HG03442 (cell line): Measurements from ENCODE around the gene RASSF3.
"Not testable (repeated sequence)": the region's sequence is repeated elsewhere in the genome, so short reads cannot be mapped to it uniquely, and the experiment has no call there.

Experiments used
- ATAC-seq: cut with Tn5 transposase; IDR thresholded peaks from one replicate; pipeline ENCODE4 v1.9.1; 2021; ENCODE audit warnings: mild to moderate bottlenecking, moderate library complexity; ENCODE audit not compliant: unreplicated experiment

RASSF3 gene, protein sequence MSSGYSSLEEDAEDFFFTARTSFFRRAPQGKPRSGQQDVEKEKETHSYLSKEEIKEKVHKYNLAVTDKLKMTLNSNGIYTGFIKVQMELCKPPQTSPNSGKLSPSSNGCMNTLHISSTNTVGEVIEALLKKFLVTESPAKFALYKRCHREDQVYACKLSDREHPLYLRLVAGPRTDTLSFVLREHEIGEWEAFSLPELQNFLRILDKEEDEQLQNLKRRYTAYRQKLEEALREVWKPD

DNA sequence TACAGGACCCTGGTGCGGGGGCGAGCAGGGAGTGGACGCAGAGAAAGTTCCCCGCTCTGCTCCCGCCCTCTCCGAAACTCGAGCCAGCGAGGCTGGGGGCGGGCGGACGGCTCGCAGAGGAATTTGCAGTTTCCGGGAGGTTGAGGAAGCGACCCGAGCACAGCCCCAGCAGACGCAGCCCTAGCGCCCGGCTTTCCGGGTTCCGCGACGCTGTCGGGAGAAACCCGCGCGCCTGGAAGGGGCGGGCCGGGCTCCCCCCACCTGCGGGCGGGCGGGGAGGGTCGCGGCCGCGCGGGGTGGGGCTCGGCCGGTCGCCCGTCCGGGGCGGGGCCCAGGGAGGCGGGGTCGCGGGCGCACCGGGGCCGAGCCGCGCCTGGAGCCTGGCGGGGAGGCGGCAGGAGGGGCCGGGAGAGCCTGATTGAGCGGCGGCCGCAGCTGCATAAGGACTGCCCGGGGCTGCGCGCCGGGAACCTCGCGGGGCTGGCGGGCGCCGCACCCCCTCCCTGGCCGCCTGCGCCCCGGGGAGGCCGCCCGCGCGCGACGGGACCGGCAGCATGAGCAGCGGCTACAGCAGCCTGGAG, at the start of gene RASSF3:
TSS of gene RASSF3 (plus strand) at position 417 of the 581 bp plus-strand sequence. CDS start at position 555, 138 bp downstream.
- peak; percentile 51 for ATAC-seq

DNA sequence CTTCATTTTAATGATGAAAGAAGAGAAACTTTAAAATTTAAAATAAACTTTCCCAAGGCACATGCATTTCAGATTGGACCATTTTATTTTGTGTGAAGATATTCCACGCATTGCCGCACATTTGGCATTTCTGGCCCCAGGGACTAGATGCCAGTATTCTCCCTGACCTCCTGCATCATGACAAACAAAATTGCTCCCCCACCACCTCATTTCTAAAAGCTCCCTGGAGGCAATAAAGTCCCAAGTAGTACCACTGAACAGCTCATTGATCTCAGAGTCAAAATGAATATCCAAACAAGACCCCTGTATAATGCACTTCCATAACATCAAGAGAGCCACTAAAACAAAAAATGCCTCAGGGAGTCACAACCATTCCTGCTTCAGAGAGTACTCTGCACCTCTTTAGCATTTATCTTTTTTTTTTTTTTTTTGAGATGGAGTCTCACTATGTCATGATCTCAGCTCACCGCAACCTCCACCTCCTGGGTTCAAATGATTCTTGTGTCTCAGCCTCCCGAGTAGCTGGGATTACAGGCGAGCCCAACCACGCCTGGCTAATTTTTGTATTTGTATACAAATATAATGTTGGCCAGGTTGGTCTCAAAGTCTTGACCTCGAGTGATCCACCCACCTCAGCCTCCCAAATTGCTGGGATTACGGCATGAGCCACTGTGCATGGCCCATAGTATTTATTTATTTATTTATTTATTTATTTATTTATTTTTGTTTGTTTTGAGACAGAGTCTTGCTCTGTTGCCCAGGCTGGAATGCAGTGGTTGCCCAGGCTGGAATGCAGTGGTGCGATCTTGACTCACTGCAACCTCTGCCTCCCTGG, 48.8 kb upstream of the RASSF3 start:
- no peak for ATAC-seq

DNA sequence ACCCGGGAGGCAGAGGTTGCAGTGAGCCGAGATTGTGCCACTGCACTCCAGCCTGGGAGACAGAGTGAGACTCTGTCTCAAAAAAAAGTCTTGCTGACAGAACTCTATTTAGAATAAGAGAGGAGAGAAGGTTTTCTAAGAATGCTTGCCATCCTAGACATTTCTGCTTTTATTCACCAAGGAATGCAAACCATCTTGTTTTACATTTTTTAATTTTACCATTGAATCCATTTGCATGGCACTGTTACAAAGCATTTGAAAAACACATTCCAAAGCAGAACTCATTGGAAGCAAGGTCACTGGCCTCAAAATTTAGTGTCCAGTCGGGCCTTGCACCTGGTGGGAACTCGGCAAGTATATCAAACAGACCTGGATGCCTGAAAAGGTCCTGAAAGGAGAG, 44.2 kb upstream of the RASSF3 start:
- no peak for ATAC-seq

DNA sequence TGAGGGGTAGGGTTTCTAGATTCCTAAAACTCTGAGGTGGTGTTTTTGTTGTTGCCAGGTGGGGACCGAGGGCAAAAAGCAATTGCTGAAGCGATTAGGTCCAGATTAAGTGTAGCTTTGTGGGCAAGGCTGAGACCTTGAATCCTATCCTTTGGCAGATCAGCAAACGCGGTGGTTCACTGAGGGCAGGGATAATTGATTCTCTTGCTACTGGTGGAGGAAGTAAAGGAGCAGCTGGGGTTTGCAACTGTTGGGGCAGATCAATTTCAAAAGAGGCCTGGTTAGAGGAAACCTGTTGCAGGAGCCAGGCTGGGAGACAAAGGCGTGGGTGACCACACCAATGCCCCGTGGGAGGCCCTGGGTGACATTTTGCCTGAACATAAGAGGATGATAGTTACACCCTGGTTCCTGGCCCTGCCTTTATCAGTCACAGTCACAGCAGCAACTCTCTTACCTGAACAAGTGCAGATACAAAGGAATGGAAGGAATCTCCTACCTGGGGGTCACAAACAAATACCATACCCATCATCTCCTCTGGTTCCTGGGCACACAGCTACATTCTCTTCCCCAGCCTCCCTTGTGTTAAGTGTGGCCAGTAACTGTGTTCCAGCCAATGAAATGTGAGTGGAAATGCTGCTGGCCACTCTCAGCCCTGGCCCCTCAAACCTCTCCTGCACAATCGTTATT, 43.3 kb upstream of the RASSF3 start:
- no peak for ATAC-seq

DNA sequence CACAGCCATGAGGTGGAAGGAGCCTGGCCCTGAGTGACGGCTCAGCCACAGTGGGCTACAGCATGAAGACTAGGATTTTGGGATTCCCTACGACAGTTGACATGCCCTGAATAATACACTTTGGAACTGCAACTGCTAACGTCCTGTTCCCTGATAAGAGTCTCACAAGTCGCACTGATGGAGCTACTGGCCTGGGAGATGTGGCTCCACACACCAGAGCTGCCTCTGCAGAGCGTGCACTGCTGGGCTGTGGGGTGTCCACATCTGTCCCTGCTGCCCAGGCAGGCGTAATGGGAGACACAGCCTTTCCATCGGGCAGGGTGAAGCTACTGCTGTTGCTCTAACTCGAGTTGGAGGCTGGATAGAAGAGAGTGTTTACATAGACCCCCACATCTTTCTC, 42.7 kb upstream of the RASSF3 start:
- no peak for ATAC-seq

DNA sequence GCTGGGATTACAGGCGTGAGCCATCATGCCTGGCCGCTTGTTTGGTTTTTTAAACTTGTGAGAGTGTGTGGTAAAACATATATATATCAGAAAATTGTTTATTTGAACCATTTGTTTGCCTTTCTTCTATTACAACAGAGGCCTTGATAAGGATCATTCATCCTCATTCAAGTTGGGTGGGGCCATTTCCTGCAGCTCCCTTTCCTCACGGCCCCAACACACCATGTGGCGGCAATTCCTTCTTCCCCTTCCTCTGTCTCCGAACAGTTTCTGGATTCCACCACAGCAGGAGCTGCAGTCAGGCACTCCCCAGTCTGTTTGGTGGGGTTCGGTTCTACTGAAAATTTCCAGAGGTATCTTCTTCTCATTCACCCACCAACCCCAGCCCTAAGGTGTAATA, 42.0 kb upstream of the RASSF3 start:
- ATAC-seq, result no peak

DNA sequence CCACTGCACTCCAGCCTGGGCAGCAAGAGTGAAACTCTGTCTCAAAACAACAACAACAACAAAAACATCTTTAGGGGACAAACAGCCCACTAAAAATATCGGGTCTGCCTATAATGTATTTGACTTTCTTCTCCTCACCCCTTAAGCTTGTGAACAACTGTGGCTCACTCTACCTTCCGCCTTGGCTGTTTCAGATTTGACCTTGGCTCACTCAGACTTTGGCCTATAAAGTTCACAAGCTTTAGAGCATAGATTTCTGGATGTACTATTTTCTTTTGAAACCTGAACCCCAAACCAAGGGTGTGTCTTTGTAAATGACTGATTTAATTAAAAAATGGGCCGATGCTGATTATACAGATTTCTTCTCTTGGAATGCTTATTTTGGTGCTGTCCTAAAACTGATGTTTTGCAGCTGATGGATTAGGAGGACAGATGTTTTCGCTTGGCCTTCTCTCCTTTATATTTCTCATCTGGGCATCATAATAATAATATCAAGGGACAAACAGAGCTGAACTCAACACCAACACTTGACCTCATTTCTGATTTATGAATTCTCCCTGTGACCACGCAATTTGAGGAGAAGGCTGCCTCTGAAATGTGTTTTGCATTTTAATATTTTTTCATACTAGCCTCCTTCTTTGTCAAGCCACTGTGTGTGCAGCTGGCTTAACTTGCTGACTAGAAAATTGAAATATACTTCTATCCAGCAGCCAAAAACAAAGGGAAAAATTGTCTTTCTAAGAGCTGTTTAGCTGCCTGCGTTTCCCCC, 40.2 kb upstream of the RASSF3 start:
- ATAC-seq, result no peak

DNA sequence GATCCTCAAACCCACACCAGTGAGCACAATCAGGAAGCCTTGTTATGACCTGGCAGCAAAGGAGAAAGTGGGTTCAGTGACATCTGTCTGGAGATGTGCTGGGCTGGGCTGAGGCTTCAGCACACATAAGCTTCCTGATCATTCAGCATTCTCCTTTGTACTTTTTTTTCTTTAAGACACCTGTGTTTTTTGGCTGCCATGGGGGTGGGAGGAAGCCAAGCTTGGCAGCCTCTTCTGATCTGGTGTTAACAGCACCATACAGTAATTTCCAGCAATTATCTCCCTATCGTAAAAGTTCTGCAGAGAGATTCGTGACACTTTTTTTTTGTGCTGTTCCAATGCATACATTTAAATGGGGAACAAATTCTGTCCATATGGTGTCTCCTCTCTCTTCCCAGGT, 38.9 kb upstream of the RASSF3 start:
- no peak for ATAC-seq

DNA sequence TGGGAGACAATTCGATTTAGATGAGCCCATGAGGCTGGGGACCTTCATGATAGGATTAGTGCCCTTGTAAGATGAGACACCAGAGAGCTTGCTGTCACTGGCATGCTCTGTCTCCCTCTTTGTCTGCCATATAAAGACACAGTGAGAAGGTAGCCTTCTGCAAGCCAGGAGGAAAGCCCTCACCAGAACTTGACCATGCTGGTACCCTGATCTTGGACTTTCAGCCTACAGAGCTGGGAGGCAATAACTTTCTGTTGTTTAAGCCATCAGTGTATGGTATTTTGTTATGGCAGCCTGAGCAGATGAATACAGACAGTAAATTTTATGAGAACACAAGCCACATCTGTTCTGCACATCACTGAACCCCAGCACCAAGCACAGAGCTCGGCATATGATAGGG, 38.1 kb upstream of the RASSF3 start:
- no peak for ATAC-seq

DNA sequence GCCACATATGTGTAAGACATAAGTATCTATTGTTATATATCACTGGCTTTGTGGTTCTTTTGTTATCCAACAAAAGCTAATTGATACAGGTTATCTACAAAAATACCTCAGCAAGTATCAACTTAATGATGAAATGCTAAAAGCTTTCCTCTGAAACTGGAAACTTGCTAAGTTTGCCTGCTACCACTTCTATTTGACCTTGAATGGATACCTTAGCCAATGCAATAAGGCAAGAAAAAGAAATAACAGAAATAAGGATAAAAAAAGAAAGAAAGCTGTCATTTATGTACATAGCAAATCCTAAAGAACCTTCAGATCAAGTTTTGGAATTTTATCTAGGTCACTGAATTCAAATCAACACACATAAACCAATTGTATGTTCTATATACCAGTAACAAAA, 35.5 kb upstream of the RASSF3 start:
- ATAC-seq, result no peak

DNA sequence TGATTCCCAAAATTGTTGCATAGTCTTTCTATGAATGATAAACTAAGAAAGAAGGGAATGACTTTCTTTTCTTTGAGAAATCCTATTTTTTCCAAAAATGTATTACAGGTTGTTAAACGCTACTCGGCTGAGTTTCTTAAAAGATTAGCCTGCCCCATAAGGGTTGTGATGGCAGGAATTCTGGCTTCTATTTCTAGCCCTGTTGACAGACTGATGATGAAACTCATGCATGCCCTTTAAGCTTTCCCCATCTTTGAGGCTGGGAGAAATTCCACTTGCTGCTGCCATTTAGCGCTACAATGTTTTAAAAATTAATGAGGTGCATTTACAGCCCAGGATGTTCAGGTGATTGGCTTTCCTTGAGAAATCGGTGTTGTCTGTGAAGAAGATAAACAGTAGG, 33.2 kb upstream of the RASSF3 start:
- no peak for ATAC-seq

DNA sequence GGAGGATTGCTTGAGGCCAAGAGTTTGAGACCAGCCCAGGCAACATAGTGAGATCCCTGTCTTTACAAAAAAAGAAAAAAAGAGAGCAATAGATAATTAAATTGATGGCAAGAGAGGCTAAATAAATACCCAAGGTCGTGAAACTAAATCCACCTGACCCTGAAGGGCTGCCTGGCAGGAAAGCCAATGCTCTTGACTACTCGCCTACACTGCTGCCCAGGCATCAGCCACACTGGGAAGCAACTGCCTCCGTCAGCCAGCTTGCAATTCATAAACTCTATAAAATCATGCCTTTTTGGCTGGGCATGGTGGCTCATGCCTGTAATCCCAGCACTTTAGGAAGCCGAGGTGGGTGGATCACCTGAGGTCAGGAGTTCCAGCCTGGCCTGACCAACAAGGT, 31.7 kb upstream of the RASSF3 start:
- no peak for ATAC-seq

DNA sequence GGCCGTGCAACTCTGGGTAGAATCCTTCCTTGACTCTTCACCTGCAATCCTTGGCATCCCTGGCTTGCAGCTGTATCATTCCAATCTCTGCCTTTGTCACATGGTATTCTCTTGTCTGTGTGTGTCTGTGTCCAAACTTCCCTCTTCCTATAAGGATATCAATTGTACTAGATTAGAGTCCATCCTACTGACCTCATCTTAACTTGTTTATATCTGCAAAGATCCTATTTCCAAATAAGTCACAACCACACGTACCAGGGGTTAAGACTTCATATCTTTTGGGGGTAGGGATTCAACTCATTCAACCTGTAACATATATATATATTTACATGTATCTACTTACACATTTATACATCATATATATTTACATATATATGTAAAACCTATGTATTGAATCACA, 29.6 kb upstream of the RASSF3 start:
- no peak for ATAC-seq

DNA sequence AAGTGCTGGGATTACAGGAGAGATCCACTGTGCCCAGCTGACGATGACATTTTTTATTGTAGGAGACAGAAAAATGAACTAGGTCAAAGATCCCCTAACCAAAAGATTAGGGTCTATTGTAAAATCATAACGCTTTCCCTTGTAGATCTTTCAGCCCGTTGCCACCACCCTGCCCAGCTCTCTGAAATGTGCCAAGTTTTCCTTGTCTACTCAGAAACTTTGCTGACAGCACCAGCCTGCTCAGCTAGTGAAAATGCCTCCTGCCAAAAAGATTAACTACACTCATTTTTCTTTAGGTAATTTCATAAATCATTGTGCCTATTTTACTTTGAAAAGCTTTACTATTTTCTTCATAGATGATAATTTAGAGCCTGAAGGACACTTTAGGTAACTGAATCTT, 28.2 kb upstream of the RASSF3 start:
- ATAC-seq, result no peak

DNA sequence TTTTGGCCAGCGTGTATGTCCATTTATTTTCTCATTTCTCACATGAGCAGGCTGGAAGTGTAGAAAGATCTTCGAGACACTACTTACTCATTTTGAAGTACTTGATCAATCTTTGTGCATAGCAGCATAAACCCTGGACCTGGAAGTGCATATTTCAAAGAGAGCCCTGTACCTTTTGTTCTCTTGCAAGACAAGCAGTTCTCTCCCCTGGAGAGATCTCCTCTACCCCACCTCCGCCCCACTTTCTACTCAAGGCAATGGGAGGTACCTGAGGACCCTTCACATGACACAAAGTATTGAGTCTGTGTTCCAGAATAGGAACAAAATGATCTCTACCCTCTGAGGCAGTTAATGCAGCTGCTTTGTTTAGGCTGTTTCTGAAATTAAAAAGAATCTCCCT, 27.4 kb upstream of the RASSF3 start:
- no peak for ATAC-seq

DNA sequence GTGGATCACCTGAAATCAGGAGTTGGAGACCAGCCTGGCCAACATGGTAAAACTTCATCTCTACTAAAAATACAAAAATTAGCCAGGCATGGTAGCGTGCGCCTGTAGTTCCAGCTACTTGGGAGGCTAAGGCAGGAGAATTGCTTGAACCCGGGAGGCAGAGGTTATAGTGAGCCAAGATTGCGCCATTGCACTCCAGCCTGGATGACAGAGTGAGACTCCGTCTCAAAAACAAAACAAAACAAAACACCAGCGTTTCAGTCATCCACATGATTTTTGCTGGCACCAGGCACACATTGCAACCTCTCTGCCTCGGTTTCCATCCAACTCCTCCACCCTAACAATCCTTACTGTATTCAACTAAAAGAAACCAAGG, 26.9 kb upstream of the RASSF3 start:
- ATAC-seq, result not testable (repeated sequence)

DNA sequence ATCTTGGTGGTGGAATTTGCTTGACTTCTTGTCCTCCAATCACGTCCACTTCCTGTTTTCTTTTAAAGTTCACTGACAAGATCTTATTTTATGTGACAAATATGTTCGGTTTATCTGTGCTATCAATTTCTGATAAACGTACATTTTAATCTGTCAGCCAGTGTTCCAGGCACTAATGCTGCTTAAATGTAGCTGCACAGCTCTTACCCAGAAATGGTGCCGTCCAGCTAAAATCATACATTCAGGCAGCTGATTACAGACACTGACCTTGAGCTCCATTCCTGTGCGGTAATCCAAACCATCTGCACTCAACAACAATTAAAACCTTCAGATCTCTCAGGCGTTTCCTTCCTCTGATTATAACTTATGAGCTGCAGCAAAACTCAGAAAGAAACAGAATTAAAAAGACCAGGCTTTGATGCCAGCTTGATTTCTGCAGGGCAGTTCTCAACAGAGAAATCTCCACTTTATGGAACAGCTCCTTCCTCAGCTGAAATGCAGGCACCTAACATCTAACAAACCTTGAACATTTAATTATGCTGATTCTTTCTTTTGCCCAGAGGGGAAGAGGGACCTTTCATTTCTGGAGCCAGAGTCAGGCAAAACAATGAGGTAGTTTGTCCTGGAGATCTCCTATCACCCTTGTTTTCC, 26.4 kb upstream of the RASSF3 start:
- ATAC-seq, result no peak

DNA sequence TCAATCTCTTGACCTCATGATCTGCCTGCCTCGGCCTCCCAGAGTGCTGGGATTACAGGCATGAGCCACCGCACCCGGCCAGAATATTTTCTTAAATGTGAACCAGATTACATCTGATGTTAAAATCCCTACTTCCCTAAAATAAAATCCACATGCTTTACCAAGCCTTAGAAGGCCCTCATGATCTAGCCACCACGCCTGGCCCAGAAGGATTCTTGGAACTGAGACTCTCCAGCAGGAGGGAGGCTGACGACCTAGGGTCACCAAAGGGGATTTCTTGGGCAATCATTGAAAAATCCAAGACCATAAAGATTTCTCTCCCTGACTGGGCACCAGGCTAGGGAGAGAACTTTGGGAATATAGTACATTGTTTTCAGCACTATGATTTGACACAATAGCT, 25.2 kb upstream of the RASSF3 start:
- no peak for ATAC-seq

DNA sequence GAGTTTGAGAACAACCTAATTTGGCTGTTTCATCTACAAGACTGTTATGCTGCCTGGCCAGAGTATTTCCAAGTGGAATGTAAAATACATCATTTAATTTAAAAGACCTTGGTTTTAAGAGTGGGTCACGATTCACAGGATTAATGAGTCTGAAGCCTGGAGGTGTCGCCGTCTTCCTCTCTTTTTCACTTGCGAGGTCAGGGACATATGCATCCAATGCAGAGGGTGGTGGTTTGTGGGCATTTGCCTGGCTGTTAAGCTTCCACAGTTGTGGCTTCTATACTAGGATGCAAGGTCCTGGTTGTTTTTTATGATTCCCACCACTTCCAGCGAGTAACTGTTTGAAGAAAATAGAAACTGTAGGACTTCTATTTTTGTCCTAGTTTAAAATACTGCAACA, 22.8 kb upstream of the RASSF3 start:
- no peak for ATAC-seq

DNA sequence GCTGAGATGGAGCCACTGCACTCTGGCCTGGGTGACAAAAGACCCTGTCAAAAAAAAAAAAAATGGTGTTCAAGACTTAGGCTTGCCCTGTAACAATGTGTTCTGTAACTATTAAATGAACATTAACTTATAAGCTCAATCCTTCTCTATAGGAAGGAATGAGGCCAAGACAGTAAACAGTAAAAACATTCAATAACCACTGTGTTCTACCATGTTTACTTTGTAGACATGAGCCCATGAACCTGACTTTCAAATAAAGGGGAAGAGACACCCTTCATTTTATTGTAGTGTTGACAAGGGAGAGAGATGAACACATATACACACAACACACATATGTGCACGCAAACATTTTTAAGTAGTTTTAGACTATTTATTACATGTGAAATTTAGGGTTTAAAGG, 20.1 kb upstream of the RASSF3 start:
- ATAC-seq, result no peak
